RWPE1 (cell line): Measurements from ENCODE around the gene SLC25A25.
A peak's percentile ranks its signal among the peaks of the same experiment; 100 is the strongest.

Experiments
- CTCF ChIA-PET: fragments of 350-600 bp; sonication (Branson Sonifier 250); formaldehyde crosslinking; extraction: SDS; loops from one replicate; lab custom pipeline; 2021; lab: Yijun Ruan, JAX
- POLR2A ChIA-PET: fragments of 400-600 bp; formaldehyde crosslinking; extraction: SDS; loops from one replicate; lab custom pipeline; 2020; ENCODE audit warnings: antibody characterized with exemption; ENCODE audit not compliant: low non-redundant PET; lab: Yijun Ruan, JAX
- DNase-seq: peaks from one replicate; pipeline ENCODE4 v3.0.0; 2012; ENCODE audit warnings: low spot score
- H3K27ac ChIP-seq: fragments of 450-650 bp; 2 replicates; pipeline ENCODE4 v1.5.1; 2017
- TF ChIP-seq, protein P1 (sequence below): fragments of 450-650 bp; conservative IDR thresholded peaks from 2 replicates; pipeline ENCODE4 v1.5.1; 2017; ENCODE audit warnings: low read depth, mild to moderate bottlenecking

SLC25A25 gene

DNA sequence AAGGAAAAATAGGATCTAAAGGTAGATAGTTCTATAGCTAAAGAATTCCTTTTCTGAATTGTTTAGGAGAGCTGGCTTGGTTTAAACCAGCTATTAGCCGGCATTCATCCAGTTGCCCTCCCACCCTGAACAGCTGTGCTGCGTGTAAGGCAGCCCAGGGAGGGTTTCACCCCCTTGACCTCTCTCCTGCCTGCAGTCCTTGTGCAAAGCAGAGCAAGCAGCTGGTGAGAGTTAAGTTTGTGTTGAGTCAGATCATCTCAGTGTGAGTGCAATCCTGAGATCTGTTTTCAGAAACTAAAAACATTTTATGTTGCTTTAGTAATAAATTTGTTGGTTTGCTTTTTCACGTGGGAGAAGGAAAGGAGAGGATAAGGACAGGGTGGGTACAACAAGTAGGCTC, 13.0 kb downstream of the SLC25A25 start:
- H3K27ac ChIP-seq, result peak overlapping the region; percentile 26
- ChIA-PET POLR2A (no interaction called here), CTCF (interaction anchor here (0.7 to 1.4 kb wide), 2 partner anchors 37 to 159 kb away, joined by 3 to 6 read pairs; no protein-coding TSS in a partner anchor)
- TF ChIP-seq, protein P1, sequence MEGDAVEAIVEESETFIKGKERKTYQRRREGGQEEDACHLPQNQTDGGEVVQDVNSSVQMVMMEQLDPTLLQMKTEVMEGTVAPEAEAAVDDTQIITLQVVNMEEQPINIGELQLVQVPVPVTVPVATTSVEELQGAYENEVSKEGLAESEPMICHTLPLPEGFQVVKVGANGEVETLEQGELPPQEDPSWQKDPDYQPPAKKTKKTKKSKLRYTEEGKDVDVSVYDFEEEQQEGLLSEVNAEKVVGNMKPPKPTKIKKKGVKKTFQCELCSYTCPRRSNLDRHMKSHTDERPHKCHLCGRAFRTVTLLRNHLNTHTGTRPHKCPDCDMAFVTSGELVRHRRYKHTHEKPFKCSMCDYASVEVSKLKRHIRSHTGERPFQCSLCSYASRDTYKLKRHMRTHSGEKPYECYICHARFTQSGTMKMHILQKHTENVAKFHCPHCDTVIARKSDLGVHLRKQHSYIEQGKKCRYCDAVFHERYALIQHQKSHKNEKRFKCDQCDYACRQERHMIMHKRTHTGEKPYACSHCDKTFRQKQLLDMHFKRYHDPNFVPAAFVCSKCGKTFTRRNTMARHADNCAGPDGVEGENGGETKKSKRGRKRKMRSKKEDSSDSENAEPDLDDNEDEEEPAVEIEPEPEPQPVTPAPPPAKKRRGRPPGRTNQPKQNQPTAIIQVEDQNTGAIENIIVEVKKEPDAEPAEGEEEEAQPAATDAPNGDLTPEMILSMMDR, result no peak
- no peak for DNase-seq

DNA sequence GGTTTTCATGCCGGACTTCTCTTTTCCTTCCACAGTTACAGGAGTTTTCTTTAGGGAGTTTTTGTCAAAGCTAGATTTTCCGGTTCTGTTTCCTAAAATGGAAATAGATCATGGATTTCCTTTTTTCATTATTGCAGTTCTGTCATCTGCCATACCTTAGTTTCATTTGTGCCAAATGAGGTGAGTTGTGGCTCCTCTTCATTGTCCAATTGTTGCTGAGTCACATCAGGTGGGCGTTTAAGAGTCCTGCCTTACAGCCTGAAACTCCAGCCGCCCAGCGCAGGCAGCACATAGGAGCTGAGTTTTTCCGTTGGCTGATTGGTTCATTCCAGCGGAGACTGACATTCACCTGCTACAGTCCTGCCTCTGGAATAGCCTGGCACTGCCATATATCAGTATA, 14.1 kb downstream of the SLC25A25 start:
- TF ChIP-seq, protein P1, result no peak
- H3K27ac ChIP-seq, result peak overlapping the region; percentile 48
- POLR2A ChIA-PET, result no interaction called here
- CTCF ChIA-PET, result interaction anchor here (0.6 to 1.4 kb wide), 4 partner anchors 35 to 160 kb away, joined by 3 to 6 read pairs (median 3); no protein-coding TSS in a partner anchor
- peak; percentile 75 for DNase-seq

DNA sequence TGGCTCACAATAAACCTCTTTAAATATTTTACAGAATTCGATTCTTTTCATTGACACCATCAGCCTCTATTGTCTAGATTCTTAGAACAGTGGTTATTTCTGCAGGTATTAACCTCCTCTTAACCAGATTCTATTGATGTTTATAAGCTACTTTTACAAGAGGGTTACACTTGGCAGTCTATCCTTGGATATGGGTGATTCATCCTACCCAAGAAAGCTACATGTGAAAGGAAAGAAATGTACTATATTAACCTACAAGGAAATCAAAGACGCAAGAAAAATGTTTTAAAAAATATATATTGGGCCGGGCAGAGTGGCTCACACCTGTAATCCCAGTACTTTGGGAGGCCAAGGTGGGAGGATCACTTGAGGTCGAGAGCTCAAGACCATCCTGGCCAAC, 16.7 kb downstream of the SLC25A25 start:
- TF ChIP-seq, protein P1, result no peak
- DNase-seq, result no peak
- H3K27ac ChIP-seq, result no peak overlapping the region
- ChIA-PET CTCF (interaction anchor here (0.9 to 1.3 kb wide), 4 partner anchors 9 to 141 kb away, joined by 3 to 5 read pairs (median 3); no protein-coding TSS in a partner anchor), POLR2A (no interaction called here)

DNA sequence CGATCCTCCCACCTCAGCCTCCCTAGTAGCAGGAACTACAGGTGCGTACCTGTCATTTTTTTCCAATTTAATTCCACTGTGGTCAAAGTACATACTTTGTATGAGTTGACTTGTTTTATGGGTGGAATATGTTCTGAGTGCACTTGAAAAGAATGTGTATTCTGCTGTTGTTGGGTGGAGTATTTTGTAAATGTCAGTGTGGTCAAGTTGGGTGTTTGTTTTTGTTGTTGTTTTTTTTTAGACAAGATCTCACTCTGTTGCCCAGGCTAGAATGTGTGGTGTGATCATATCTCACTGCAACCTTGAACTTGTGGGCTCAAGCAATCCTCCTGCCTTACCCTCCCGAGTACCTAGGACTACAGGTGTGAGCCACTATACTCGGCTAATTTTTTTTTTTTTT, 17.9 kb downstream of the SLC25A25 start:
- TF ChIP-seq, protein P1, result no peak
- ChIA-PET CTCF (no interaction called here), POLR2A (no interaction called here)
- DNase-seq, result no peak
- H3K27ac ChIP-seq, result no peak overlapping the region

DNA sequence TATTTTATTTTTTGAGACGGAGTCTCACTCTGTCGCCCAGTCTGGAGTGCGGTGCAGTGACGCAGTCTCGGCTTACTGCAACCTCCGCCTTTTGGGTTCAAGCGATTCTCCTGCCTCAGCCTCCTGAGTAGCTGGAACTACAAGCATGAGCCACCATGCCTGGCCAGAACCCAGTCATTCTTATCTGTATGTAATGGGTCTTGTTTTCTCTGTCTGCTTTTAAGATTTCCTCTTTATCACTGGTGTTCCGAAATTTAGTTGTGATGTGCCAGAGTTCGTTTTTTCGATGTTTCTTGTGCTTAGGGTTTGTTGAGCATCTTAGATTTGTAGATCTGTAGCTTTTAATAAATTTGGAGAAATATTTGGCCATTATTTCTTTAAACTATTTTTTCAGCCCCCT, 19.2 kb downstream of the SLC25A25 start:
- no peak overlapping the region for H3K27ac ChIP-seq
- no peak for DNase-seq
- TF ChIP-seq, protein P1, result no peak
- ChIA-PET CTCF (interaction anchor here (0.7 to 2.4 kb wide), 3 partner anchors 23 to 129 kb away, joined by 3 to 11 read pairs (median 3); no protein-coding TSS in a partner anchor), POLR2A (interaction anchor here (1.1 kb wide), 1 partner anchor 20 kb away, joined by 3 read pairs; the partner anchor contains the start of genes NAIF1 and SLC25A25)

DNA sequence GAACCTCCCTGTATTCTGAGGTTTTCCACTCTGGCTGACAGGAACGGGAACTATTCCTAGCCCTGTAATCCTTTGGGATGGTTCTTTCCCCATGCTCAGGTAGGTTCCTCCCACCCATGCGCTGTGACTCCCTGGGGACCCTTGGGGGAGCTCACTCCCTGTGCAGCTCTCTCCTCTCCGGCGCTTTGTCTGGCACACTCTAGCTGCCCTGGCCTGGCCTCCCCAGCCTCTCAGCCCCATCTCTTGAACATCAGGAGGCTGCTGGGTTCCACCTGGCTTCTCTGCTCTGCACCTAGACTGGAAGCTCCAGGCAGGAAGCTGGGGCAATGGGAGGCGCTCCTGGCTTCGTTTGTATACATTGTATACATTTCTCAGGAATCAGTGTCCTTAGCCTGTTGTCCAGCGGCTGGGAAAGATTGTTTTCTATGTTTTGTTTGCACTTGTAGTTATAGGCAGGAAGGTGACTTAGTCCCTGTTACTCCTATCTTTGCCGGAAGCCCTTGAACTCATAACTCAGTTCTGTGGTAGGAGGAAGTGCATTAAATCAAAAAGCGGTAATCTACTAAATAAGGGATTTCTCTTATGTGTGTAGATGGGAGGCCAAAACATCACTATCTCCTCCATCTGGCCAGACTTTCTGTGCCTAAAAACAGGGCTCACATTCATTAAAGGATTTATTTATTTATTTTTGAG, 20.4 kb downstream of the SLC25A25 start:
- TF ChIP-seq, protein P1, result no peak
- no peak overlapping the region for H3K27ac ChIP-seq
- ChIA-PET CTCF (interaction anchor here (2.4 kb wide), 1 partner anchor 29 kb away, joined by 11 read pairs; no protein-coding TSS in a partner anchor), POLR2A (interaction anchor here (1.1 kb wide), 1 partner anchor 21 kb away, joined by 3 read pairs; the partner anchor contains the start of genes NAIF1 and SLC25A25)
- no peak for DNase-seq
